NT2/D1 (cell line): ENCODE results near the gene ARL16.

Experiments used
- SUZ12 ChIP-seq: IDR thresholded peaks from 2 replicates; pipeline ENCODE4 v1.6.1; 2011; ENCODE audit not compliant: insufficient read length, insufficient read depth; ENCODE audit errors: extremely low read depth
- YY1 ChIP-seq: IDR thresholded peaks from 2 replicates; pipeline ENCODE4 v1.6.1; 2011; ENCODE audit not compliant: insufficient read length, insufficient read depth
- ZNF274 ChIP-seq: IDR thresholded peaks from 2 replicates; pipeline ENCODE4 v1.6.1; 2011; ENCODE audit warnings: mild to moderate bottlenecking, low read depth, low read length

GRCh38 chr17:81660441-81660840 is 23.2 kb downstream of the ARL16 start:
- TF ChIP-seq ZNF274, result no peak
- no peak for TF ChIP-seq SUZ12
- no peak for TF ChIP-seq YY1
